NCI-H146 treated with DMSO at 0.1 percent for 48 hours (cell line): ENCODE results near the gene COL6A5.
"Not testable (repeated sequence)": the region's sequence is repeated elsewhere in the genome, so short reads cannot be mapped to it uniquely, and the experiment has no call there.

Experiments
- DNase-seq: peaks from one replicate; lab custom pipeline; 2025; ENCODE audit not compliant: unreplicated experiment; lab: John Stamatoyannopoulos, UW

The COL6A5 gene

GRCh38 chr3:130383424-130383823 is 38.0 kb downstream of the COL6A5 start:
- no peak for DNase-seq

DNA sequence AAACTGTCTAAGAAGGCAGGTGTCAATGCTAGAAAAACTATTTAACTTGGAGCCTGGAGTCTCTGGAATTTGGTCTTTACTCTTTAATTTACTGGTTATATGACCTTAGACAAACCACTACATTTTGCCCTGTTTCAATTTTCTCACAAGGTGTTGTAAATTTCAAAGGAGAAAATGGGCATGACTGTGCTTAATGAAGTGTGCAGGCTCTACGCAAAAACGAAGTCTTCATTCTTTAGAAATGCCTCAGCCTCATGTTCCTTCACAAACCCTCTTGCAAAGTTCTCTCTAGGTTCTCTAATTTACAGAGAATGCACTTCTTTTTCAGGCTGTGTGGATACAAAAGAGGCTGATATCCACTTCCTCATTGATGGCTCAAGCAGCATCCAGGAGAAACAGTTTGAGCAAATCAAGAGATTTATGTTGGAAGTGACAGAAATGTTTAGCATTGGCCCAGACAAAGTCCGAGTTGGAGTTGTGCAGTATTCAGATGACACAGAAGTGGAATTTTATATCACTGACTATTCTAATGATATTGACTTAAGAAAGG is 39.1 kb downstream of the COL6A5 start:
- DNase-seq = no peak

GRCh38 chr3:130386604-130387263 is 41.3 kb downstream of the COL6A5 start:
- no peak for DNase-seq

GRCh38 chr3:130389743-130390478 is 44.4 kb downstream of the COL6A5 start:
- DNase-seq = no peak

DNA sequence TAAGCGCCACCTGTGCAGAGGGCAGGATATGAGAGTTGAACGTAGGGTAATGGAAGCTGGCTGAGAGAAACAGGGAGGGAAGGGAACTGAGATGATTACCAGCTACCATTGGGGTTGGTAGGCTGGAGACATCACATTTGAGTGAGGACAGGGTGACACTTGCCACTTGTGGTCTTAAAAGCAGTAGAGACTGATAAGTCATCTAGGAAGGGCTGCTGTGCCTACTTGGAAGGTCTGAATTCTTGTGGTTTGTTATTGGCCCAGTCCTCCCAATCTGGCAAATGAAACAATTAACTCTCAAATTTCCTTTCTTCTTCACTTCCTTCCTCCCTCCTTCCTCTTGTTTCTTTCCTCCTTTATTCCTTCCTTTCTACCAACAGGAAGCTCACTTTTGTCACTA is 46.8 kb downstream of the COL6A5 start:
- no peak for DNase-seq

GRCh38 chr3:130393594-130393993 is 48.1 kb downstream of the COL6A5 start:
- DNase-seq = no peak

DNA sequence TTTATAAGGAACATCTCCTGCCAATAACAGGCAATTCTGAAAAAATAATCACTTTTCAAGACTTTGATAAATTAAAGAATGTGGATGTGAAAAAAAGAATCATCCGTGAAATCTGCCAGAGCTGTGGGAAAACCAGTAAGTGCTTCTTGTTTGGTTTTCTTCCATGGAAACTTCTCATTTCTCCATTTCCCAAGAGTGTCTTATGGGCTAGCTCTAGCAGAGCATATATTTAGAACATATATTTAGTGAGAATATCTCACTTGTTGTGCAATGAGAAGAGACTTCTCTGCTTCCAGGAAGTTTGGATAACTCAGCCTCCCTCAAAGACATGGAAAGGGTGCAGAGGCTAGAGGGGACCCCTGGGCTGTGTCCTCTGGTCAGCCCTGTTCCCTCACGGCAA is 49.9 kb downstream of the COL6A5 start:
- no peak for DNase-seq

- DNase-seq = no peak
Measured at GRCh38 chr3:130395916-130396315, 50.4 kb downstream of the COL6A5 start.

DNA sequence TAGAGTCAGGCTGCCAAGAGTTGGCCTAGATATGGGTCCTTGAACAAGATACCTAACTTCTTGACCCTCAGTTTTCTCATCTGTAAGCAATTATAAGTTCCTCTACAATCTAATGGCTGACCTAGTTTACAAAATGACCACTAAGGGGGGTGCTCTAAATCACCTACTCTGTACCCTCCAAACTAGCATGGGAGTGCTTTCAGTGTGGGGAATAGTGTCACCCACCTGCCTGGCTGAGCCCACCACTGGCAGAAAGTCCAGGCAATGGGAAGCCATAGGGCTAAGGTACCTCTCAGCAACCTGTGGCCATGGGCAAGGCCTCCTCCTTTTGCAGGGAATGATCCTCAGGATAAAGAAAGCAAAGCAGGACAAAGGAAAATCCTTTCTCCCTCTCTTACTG is 58.9 kb downstream of the COL6A5 start:
- DNase-seq = no peak

DNA sequence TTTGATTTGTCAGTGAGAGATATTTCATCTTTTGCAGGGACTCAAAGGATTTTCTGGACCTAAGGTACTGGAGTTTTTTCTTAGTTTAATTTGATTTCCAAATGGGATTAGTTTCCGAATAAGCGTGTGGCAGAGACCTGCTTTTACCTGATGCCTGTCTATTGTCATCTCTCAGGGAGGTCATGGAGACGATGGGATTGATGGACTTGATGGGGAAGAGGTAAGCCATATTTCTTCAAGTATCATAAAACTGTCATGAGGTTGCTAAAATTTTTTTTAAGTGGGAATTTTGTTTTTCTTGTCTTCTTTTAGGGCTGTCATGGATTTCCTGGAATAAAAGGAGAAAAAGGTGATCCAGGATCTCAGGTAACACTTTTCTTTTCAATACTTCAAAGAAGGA is 60.5 kb downstream of the COL6A5 start:
- no peak for DNase-seq

DNA sequence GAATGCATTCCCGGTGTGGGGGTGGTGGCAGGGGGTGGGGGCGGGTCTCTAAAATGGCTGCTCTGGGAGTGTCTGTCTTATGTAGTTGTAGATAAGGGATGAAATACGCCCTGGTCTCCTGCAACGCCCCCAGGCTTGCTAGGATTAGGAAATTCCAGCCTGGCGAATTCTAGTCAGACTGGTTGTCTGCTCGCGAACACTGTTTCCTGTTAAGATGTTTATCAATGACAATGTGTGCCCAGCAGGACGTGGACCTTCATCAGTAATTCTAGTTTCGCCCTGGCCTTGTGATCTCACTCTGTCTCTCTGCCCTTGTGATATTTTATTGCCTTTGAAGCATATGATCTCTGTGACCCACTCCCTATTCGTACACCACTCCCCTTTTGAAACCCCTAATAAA is 62.8 kb downstream of the COL6A5 start:
- not testable (repeated sequence) for DNase-seq

GRCh38 chr3:130411320-130411719 is 65.8 kb downstream of the COL6A5 start:
- no peak for DNase-seq

DNA sequence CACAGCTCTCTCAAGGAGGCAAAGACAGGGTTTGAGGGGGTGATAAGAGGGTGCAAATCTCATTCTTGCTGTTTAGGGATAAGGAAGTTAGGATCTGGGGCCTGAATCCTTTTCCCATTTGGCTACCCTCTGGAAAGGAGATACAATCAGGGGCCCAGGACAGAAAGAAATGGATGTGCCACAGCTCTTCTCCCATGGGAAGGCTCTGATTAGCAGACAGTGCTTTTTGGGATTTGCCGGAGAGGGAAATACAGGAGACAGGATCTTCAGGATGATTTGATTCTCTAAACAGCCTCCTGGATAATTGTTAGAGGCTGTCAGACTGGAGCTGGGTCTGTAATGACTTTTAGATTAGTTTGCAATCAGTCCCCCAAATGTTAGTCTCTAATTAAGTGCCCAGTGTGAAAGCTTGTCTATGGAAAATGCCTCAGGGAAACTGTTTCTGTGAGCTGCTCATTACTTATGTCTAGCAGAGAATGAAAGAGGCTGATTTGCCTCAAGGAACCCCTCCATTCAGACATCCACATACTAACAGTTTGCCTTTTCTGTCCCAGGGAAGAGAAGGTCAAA is 67.6 kb downstream of the COL6A5 start:
- no peak for DNase-seq

DNA sequence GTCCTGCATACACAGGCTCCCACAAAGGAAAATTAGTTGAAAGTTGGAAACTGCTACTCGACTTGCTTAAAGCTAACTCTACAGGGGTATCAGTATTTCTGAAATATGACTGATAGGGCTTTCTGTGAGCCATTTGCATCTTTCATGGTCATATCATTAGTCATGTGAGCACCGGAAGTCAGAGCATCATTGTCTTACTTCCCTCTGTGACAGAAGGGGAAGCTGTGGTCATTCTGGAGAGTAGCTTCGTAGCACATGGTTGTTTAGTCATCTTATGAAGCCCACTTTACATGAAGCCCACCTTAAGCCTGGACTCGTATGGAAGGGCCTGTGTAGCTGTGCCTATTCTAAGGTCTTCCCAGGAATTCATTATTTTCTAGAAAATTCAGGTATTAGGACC is 69.0 kb downstream of the COL6A5 start:
- no peak for DNase-seq

GRCh38 chr3:130420466-130420865 is 75.0 kb downstream of the COL6A5 start:
- no peak for DNase-seq

- DNase-seq = no peak
Measured at GRCh38 chr3:130423064-130423463, 77.6 kb downstream of the COL6A5 start.

GRCh38 chr3:130424837-130425236 is 79.4 kb downstream of the COL6A5 start:
- no peak for DNase-seq

DNA sequence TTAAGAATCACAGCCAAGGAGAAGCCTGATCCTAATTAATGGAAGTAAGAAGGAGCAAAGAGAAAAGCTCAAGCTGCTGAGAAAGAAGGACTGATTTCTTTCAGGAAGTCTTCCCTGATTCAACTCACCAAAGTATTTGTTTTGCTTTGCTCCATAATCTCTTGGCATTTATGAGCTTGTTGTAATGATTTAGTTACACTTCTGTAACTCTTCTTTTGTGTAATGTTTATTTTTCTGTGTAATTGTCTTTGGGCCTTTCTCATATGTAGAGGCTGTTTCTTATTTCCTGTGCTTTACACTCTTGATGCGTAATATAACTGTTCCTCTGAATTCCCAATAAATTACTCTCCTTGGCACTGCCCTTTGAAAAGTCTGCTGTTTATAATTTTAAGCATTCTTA is 80.0 kb downstream of the COL6A5 start:
- no peak for DNase-seq

DNA sequence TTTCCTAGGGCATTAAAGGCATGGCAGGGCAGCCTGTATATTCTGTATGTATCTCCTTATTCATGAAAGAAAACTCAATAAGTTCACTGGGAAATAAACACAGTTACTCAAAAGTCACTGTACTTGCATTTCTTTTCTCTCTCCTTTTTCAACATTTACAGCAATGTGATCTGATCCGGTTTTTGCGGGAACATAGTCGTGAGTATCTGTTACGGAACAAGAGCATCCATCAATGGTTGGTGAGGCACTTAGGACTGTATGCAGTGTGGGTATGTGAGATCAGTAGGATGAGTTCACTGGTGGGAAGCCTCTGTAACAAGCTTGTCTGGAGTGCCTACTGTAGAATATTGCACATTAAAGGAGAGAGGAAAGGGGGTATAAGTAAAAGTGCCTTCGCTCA is 80.7 kb downstream of the COL6A5 start:
- no peak for DNase-seq

- no peak for DNase-seq
Measured at GRCh38 chr3:130428871-130429712, 83.6 kb downstream of the COL6A5 start.

DNA sequence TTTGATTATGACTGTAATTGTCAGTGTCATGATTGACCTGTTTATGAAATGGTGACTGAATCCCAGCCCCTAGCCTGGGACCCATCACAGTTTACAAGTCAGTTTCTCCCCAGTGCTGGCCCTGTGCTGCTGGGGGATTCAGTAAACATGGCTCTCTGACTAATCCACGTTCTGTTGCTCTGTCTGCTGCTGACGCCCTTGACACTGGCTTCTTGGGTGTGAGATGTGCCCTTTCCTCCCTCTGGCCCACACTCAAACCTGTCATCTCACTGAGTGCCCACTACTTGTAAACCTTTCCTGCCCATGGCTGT is 84.2 kb downstream of the COL6A5 start:
- DNase-seq = no peak
